AG08395 (cell line): ENCODE data around the gene CDCA7.
"Not testable (repeated sequence)": the region's sequence is repeated elsewhere in the genome, so short reads cannot be mapped to it uniquely, and the experiment has no call there.

Experiments used
- DNase-seq: peaks from one replicate; pipeline ENCODE4 v3.0.0; 2012; ENCODE audit warnings: mixed read lengths, low spot score

Gene CDCA7

DNA sequence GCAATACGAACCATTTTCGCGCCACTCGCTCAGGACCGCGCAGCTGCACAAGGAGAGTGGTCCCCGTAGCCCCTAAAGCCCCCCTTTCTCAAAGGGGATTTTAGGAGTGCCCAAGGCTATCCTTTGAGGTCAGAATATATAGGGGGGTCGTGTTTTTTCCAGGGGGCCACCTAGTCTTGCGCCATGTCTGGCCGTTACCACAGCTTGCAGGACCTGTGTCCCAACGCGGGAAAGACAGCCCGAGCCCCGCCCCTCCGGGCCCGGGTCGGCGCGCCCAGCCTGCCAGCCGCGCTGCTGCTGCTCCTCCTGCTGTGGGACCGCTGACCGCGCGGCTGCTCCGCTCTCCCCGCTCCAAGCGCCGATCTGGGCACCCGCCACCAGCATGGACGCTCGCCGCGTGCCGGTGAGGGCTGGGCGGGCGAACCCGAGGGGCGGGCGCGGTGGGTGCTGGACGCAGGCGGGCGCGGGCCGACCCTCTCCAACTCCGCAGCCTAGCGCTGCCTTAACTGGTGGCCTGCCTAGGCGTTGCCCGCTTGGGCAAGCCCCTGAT is at the start of gene CDCA7:
Gene CDCA7, plus strand, starts transcription at position 291 of the 550 bp plus-strand sequence. Its CDS starts 92 bp downstream, at position 383.
- peak; percentile 67 for DNase-seq

DNA sequence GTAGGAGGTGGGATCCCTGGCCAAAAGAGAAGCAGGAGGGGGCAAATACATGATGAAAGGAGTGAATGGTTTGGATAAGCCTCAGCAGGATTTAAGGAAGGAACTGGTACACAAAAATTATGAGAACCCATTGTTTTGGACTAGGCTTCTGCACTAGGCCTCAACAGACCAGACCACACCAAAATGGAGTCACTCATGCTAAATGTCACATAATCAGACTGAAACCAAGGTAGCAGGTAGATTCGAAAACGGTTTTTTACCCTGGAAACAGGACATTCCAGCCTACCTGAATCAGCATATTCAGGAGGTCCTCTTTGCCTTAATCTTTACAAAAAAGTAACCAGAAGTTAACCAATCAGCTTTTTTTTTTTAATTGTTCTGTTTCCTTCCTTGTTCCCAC is 49.4 kb upstream of the CDCA7 start:
- no peak for DNase-seq

DNA sequence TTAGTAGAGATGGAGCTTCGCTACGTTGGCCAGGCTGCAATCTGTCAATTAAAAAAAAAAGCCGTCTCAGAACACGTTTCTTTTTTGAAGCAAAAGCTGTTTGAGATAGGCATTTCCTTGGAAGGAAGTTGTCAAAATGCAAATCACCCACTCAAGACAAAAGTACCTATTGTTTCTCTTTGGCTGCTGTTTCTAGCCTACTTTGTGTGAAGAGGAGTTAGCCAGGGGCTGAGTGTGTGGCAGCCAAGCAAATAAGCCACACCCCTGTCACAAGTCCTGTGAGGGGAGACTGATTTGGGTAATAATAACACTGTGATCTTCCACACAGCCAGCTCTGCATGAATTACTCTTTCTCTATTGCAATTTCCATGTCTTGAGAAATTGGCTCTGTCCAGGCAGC is 47.4 kb upstream of the CDCA7 start:
- no peak for DNase-seq

DNA sequence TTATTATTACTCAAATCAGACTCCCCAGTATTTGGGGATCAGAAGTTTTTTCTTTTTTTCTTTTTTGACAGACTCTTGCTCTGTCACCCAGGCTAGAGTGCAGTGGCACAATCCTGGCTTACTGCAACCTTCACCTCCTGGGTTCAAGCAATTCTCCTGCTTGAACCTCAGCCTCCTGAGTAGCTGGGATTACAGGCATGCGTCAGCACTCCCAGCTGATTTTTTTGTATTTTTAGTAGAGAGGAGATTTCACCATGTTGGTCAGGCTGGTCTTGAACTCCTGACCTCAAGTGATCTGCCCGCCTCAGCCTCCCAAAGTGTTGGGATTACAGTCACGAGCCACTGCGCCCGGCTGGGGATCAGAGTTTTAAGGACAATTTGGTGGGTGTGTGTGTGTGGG is 45.3 kb upstream of the CDCA7 start:
- DNase-seq: not testable (repeated sequence)

DNA sequence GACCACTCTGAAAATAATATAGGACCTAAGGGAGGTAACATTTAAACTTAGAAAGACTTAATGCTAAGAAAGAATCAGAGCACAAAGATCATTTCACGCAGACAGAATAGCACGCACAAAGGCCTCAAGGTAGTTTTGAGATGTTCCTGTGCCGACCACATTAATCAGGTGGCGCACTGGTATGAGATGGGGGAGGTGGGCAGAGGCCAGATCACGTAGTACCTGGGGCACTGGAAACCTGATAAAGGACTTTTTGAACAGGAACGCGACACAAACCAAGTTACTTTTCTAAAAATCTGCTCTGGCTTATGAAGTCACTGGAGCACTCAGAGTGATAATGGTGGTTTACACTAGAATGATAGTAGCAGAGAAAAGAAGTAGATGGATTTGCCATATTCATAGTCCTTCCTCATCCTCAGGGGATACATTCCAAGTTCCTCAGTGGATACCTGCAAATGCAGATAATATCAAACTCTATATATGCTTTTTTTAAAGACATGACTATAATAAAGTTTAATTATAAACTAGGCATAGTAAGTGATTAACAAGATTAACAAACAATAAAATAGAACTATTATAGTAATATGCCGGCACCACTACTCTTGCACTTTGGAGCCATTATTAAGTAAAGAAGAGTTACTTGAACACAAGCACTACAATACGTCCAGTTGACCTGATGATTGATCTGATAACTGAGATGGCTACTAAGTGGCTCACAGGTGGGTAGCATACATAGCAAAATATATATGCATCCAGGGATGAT is 42.6 kb upstream of the CDCA7 start:
- no peak for DNase-seq

DNA sequence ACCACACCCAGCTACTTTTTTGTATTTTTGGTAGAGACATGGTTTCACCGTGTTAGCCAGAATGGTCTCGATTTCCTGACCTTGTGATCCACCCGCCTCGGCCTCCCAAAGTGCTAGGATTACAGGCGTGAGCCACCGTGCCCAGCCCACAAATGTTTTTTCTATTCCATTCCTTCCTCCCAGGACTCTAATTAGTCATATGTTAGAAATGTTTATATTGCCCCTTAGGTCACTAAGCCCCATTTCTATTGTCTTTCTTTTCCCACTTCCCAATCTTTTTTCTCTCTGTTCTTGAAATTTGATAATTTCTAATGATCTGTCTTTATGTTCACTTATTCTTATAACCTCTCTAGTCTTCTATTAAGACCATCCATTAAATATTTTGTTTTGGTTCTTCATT is 31.3 kb upstream of the CDCA7 start:
- DNase-seq: no peak

DNA sequence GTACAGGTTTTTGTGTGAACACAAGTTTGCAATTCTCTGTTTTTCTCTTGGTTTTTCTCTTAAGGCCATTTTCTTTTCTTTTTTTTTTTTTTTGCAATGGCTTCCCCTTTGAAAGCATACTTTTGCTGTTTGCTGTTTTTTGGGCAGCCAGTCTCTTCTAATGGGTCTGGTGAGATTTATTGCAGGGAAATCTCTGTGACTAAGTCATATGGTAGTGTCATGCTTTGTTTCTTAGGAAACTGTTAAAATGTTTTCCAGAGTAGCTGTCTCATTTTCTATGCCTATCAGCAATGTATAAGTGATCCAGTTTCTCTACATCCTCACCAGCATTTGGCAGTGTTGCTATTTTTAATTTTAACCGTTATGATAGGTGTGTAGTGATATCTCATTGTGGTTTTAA is 27.9 kb upstream of the CDCA7 start:
- peak; percentile 66 for DNase-seq

DNA sequence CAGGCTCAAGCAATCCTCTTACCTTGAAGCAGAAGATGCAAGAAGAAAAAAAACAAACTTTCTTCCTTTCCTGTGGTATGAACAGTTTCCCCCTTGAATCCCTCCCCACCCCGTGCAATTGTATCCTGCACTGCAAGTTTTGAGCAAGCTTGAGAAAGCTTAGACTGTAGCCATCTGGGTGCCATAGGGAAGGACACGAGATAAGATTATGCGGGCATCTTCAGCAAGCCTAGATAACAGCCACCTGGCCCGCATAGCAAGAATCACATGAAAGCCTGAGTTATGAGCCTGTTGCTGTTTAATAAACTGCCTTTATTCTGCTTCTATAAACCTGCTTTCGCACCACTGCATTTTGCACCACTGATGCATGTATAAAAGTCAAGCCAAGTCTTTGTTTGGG is 27.3 kb upstream of the CDCA7 start:
- no peak for DNase-seq

DNA sequence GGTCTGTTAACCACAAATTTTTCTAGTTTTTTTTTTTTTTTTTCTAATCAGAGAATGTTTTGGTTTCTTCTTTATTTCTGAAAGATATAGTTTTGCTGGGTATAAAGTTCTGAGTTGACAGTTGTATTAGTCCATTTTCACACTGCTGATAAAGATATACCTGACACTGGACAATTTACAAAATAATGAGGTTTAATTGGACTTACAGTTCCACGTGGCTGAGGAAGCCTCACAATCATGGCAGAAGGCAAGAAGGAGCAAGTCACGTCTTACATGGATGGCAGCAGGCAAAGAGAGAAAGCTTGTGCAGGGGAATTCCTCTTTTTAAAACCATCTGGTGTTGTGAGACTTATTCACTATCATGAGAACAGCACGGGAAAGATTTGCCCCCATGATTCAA is 21.7 kb upstream of the CDCA7 start:
- DNase-seq: not testable (repeated sequence)

DNA sequence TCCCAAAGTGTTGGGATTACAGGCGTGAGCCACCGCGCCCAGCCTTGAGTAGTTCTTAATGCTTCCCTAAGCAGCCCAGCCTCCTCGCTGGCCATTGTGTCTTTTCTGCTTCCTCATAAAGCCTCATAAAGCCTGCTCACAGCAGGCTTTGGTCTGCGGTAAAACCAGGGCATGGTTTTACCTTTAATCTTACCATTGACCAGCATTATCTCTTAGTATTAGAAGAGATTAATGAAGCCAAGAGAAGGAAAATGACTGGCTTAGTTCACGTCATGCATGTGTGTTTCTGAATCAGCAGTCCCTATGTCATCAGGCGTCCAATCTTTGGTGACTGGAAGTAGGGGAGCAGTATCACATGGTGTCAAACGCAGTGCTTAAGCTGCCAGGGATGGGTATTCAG is 14.9 kb upstream of the CDCA7 start:
- no peak for DNase-seq

DNA sequence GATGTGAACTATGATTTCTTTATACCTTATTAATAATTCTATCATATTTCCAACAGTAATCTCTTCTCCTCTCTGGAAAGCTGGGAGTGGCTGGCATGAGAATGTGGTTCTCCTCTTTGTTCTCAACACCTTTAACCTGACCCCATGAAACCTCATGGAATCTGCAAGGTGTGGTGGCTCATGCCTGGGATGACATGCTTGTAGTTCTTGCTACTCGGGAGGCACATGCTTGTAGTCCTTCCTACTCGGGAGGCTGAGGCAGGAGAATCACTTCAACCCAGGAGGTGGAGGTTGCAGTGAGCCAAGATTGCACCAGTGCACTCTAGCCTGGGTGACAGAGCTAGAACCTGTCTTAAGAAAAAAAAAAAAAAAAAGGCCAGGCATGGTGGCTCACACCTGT is 10.8 kb upstream of the CDCA7 start:
- no peak for DNase-seq

DNA sequence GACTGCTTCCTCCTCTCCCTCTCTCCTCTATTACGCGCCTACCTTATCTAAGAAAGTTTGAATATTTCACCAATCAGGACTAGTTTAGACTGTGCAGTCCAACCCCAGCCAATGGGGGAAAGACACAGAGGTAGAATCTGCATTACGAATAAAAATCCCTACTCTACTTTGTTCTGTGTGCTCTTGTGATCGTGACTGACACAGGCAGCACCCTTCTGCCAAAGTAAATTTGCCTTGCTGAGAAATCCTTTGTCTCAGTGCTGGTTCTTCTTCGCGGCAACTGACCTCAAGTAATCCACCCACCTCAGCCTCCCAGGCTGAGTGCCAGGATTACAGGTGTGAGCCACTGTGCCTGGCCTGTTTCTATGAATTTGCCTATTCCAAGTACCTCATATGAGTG is 8.6 kb upstream of the CDCA7 start:
- DNase-seq: no peak

DNA sequence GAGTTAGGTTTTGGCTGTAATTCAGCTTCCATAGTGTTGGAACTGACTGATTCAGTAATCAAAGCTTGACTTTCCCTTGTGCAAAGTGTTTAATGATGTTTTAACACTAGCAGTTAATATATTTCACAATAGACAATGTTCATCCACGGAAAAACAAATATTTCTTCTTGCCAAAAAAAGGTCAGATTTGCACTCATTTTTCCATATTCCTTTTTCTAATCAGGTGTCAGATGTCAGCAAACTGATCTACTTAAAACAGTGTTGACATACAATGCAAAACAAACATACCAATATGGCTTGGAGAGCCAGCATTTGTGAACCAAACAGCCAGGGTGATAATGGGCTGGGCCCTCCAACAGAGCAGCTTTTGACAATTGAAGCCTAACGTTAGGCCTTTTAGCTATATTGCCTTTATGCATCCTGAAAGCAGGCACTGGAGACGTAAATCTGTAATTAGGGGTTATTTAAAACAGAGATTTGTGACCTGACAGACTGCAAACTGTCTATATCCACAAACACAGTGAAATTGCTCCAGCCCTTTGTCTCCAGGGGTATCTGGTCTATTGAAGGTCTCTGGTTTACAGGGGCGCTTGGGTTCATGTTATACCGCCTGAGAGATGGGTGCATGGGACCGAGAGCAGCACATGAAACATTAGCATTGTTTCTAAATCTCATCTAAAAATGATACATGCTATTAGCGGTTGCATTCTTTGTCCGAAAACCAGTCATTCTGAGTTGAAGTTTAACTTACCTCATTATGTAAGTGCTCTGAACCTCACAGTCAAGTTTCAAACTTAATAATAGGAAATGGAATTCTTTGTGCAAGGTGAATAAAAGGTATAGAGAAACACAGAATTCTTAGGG is 7.1 kb upstream of the CDCA7 start:
- DNase-seq: no peak

DNA sequence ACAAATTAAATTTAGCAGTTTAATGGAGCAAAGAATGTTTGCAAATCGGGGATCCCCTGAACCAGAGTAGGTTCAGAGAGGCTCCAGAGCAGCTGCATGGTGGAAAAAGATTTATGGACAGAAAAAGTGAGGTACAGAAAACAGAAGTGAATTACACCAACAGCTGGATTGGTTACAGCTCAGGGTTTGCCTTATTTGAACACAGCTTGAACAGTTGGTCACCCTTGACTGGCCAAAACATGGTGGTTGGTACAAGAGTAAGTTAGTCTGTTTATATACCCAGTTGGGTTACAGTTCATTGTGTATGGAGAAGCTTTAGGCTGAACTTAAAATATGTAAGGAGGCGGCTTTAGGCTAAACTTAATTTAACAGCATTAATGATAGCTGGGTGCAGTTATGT is 5.4 kb upstream of the CDCA7 start:
- DNase-seq: no peak

DNA sequence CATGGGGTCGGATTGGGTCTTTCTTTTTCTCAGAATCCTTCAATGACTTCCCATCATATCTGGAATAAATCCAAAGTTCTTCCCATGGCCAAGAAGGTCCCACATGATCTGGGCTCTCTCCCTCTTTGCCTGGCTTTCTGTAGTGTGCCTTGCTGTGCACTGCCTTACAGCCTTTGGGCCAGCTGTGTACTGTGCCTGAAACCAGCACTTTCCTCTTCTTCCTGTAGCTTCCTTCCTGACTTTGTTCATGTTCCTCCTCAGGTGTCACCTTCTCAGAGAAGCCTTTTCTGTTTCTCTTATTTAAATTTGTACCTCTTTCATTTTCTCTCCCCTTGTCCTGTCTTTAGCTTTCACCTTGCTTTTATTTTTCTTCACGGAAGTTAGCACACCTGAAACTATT is 4.3 kb upstream of the CDCA7 start:
- DNase-seq: no peak

DNA sequence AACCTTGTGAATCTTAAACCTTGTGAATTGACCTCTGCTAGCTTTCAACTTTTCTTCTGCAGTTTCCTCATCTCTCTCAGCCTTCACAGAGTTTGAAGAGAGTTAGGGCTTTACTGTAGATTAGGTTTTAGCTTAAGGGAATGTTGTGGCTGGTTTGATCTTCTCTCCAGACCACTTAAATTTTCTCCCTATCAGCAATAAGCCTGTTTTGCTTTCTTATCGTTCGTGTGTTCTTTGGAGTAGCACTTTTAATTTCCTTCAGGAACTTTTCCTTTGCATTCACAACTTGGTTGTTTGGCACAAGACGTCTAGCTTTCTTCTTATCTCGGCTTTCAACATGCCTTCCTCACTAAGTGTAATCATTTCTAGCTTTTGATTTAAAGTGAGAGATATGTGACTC is 2.8 kb upstream of the CDCA7 start:
- DNase-seq: no peak

DNA sequence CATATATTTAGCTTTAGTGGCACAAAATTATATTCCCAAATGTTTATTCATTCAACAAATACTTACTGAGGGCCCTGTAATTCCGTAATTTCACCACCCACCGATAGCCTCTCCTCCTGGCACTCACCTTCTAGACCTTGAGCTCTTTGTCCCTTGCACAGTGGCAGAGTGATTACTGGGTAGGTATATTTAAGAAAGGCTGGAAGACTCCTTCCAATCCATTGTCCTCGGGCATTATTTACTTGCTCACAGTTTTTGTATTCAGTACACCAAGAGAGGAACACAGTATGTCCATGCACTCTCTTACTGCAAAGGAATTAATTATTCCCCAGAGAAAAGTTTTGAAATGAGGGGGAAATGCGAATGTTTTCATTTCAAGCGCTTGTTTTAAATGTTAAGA is 1.1 kb upstream of the CDCA7 start:
- no peak for DNase-seq

DNA sequence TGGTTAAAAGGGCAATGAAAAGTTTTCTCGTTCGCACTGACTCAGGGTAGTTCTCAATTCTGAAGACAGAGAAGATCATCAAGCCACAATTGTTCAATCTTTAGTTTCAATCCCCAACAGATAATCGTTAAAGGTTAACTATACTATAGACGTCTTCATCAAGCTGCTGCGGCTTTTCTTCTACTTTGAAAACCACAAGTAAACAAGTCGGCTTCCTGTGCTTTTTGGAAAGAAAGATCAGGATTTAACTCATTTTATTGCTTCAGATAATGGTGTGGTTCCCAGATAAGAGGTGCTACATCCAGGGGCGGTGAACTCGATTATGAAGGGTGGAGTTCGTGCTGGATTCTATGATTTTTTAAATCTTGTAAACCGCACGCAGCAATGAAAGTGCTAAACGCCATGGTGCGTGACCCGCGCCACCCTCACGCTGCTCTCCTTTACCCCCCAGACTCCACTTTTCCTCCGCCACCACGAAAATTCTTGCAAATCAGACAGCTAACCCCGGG is 545 bp upstream of the CDCA7 start:
- DNase-seq: no peak

DNA sequence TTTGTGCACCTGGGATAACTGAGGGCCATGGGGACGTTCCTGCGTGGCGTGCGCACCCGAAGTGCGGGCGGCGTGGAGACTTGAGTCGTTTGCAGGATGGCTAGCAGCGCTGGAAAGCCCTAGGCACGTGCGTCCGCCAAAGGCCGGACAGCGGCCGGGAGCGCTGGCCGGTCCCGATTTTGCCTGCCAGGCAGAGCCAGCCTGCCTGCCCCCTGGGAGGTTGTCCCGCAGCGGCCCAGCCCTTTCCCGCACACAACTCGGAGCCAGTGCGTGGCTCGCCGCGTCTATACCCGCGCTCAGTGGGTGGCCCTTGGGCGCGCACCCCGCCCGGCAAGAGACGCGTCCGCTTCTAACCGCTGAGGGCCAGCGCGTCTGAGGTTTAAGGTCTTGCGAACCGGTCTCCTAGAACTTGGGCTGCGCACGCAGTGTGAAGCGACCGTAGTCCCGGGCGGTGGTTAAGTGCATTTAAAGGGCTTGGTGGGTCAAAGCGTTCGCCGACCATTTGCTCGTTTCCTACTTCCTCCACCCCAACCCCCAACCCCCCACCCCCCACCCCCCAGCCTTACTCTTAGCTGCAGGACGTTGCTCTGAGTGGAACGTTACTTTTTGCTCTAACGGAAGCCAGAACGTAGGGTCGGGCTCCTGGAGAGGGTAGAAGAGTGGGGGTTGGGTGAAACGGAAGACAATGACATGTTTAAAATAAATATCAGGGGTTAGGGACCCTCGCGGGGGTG is 627 bp downstream of the CDCA7 start:
- DNase-seq: peak; percentile 58

DNA sequence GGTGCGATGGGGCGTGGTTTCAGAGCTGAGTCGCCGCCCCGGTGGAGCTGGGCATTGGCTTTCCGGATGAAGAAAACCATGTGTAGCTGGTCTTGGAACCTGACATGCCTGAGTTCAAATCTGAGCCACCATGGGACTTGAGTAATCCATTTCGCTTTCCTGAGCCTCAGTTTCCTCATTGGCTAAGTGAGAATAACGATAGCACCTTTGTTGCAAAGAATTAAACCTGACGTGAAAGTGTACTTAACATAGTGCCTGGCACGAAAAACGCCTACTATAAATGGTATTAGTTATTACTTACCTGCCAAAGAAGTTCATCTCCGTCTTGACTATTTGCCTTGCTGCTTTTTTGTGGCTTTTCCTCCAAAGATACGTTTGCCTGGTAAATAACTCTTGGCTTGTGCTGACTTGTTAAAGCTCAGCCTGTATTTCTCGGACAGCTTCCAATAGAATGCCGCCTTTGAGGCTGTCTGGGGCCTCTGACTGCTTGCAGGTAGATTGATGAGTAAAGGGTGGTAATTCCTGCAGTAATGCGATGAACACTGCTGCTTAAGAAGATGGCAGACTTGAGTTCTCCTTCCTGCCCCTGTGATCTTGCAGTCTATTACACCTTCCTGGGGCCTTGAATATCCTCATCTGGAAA is 1.3 kb downstream of the CDCA7 start:
- no peak for DNase-seq

DNA sequence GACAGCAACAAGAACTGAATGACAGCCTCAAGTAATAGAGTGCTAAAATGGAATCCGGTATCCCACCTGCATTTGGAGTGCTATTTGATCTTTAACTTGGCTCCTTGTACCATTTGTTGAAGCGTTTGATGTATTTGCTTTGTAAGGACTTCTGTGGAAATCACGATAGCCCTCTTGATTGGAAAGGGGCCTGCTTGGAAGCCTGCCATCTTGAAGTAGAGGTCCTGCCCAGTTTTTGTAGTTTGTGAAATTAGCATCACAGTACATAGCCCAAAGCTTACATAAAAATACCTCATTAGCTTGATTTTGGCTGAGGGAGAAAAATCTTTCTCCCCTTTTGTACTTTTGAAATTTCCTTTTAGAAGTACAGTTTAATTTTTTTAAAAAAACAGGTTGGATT is 2.7 kb downstream of the CDCA7 start:
- no peak for DNase-seq

DNA sequence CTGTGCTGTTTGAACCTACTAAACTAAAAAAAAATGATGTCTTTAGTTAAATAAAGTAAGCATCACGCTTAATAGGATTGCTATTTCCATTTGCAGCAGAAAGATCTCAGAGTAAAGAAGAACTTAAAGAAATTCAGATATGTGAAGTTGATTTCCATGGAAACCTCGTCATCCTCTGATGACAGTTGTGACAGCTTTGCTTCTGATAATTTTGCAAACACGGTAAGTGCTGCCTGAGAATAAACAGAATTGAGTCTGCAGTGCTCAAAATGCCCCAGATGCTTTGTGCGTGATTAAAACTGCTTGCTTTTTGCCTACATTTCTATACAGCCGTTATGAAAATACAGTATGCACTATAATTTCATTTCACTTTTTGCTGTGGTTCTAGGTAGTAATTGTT is 3.9 kb downstream of the CDCA7 start:
- DNase-seq: no peak
